GM19397 (cell line): ENCODE data around the gene ZNF777.
"Not testable (repeated sequence)": the region's sequence is repeated elsewhere in the genome, so short reads cannot be mapped to it uniquely, and the experiment has no call there.

ENCODE experiments used
- ATAC-seq: cut with Tn5 transposase; IDR thresholded peaks from one replicate; pipeline ENCODE4 v1.9.1; 2021; ENCODE audit warnings: mild to moderate bottlenecking, moderate library complexity; ENCODE audit not compliant: unreplicated experiment

The ZNF777 gene

DNA sequence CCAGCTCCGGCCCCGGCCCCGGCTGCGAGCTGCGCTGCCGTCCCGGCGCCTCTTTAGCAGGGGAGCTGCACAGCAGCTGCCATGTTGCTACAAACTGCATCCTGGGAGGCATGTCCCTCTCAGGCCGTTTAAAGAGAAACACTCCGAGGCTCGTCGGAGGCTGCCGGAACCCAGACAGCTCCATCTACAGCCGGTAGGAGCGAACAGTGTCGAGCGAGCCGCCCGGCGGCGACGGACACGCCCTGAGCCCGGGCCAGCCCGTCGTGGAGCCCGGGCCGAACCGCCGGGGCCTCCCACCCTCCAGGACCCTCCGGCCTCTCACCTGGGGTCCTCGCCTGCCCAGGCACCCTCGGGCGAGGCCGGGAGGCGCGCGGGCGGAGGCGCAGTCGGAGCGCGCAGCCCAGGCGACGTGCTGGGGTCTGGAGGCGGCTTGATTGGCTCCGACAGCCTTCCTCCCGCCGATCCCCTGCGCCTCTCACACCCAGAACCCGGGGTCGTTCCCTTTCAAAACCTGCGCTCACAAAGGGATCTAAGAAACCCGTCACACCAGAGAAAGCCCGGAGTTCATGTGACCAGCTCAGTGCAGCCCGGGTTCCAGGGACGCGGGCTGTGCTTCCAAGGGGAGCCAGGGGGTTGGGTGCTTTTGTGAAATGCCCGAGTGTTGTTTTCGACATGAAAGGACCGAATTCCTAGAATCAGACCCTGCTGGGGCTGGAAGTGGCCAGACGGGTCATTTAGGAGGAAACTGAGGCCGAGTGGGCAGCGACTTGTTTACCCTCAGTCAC lies at the start of gene ZNF777:
ZNF777 (minus strand) TSS at position 570 of the 785 bp plus-strand sequence. CDS start 5,040 bp downstream, outside the sequence.
- peak; percentile 96 for ATAC-seq

DNA sequence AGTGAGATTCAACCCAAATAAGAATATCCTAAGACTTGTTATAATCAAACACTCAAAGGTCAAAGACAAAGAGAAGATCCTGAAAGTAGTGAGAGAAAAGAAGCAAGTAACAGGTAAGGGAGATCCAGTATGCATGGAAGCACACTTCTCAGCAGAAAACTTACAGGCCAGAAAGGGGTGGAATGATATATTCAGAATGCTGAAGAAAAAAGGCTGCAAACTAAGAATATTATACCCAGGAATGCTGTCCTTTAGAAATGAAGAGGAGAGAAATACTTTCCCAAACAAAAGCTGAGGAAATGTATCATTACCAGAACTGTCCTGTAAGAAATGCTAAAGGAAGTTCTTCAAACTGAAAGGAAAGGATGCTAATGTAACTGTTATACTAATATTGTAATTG lies 49.4 kb upstream of the ZNF777 start:
- no peak for ATAC-seq

DNA sequence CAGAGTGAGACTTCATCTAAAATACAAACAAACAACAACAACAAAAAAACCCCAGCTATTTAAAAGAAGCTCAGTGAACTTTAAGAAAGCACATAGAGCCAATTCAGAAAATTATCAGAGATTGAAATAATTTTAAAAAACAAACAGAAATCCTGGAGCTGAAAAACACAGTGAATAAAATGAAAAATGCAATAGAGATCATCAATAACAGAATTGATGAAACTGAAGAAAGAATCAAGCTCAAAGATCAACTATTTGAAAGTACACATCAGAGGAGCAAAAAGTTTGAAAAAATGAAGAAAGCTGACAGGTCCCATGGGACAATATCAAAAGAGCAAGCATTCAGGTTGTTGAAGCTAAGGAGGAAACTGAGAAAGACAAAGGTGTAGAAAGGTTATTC lies 48.9 kb upstream of the ZNF777 start:
- ATAC-seq, result no peak

DNA sequence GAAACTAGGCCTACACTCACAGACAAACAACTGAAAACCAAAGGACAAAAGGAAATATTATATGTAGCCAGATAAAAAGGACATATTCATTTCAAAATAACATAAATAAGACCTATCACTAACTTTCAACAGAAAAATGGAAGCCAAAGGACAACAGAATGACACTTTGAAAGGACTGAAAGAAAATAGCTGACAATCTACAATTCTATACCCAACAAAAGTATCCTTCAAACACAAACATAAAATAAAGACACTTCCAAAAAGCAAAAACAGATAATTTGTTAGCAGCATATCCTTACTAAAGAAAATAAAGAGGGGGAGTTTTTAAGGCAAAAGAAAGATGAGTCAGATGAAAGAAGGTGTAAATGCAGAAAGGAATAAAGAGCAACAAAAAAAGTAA lies 44.7 kb upstream of the ZNF777 start:
- no peak for ATAC-seq

DNA sequence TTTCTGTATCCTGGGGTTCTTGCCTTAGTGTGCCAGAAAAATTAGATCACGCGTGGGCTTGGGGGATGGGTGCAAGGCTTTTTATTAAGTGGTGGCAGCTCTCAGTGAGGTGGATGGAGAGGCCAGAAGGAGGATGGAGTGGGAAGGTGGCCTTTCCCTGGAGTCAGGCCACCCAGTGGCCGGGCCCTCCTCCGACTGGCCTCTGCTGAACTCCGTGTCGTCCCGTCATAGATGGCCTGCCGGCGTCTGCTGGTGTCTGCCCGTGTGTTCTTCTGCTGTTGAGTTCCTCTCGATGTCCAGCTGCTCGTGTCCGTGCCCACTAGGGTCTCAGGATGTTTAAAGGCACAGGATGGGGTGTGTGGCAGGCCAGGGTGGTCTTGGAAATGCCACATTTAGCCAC lies 40.8 kb upstream of the ZNF777 start:
- no peak for ATAC-seq

DNA sequence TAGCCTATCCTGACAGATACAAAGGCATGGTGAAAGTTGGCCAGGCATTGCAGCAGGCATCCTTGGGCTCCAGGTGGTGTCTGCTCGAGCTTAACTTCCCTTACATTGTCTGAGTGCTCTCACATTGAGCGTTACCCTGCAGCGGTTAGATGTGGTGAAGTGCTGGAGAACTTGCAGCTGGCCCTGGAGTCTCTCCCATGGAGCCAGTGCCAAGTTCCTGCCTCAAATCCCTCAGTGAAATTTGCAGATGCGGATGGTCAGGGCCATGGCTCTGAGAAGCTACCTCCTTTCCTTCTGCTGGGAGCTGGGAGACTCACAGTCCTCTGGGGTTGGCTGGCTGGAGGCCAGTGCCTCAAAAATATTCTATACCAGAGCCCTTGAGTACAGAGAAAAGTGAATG lies 40.0 kb upstream of the ZNF777 start:
- no peak for ATAC-seq

DNA sequence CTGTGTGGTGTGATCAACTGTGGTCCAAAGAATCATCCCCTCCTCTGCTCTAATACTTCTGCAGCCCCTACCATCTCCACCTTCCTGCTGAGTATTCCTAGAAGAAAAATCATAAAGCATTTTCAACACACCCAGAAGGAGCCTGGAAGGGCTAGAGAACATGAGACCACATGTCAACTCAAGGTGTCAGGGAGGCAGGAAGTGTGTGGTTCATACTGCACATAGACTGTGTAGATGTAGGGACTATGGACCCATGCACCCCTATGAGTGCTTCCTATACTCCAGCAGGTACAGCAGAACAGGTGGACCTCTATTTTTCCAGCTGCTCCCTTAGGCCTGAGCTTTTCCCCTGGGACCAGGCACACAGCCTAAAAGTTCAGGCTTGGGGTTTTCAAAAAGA lies 39.3 kb upstream of the ZNF777 start:
- ATAC-seq, result no peak

DNA sequence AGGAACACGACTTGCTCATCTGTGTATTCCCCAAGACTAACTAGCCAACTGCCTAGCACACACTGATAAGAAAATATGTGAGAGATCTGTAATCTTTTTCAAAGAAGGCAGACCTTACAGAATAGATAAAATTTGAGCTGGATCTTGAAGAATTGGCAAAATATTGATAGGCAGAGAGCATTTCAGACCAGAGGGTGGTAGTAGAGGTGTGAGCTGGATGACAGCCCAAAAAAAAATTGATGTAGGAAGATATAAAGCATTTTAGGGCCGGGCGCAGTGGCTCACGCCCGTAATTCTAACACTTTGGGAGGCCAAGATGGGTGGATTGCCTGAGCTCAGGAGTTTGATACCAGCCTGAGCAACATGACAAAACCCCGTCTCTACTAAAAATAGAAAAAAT lies 37.9 kb upstream of the ZNF777 start:
- ATAC-seq, result no peak

DNA sequence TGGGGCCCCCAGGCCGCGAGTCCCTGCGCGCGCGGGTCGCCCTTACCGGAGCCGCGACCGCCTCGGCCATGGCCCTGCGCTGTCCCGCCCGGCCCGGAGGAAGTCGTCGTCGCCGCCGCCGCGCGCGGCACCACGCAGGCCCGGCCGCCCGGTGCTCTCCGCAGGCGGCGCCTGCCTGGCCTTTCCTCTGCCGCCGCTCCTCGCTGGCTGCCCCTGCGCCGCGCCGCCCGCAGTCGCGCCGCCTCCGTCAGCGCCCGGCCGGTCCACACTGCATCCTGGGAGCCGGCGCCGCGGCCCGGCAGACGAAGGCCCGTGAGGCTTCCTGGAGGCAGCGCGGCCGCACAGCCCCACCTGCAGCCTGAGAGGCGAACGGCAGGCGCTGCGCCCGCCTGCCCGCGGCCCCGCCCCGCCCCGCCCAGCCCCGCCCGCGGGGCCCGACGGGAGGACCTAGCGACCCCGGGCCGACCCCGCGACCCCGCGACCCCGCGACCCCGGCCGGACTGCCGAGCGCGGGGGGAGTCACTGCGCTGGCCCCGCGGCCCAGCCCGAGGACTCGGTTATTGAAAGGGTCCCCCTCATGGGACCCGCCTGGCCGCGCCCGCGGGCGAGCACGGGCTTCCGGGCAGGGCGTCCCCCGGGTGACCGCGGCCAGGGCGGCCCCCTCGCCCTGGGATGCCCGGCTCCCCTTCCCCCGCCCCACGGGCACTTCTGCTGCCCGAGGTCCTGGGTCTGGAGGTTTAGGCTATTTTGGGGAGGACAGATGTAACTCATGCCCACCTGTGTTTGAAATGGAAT lies 36.8 kb upstream of the ZNF777 start, which contains the start of gene ZNF746:
ZNF746 (minus strand) TSS at position 343 of the 795 bp plus-strand sequence; CDS start at position 70, 273 bp downstream.
- ATAC-seq, result peak; percentile 93

DNA sequence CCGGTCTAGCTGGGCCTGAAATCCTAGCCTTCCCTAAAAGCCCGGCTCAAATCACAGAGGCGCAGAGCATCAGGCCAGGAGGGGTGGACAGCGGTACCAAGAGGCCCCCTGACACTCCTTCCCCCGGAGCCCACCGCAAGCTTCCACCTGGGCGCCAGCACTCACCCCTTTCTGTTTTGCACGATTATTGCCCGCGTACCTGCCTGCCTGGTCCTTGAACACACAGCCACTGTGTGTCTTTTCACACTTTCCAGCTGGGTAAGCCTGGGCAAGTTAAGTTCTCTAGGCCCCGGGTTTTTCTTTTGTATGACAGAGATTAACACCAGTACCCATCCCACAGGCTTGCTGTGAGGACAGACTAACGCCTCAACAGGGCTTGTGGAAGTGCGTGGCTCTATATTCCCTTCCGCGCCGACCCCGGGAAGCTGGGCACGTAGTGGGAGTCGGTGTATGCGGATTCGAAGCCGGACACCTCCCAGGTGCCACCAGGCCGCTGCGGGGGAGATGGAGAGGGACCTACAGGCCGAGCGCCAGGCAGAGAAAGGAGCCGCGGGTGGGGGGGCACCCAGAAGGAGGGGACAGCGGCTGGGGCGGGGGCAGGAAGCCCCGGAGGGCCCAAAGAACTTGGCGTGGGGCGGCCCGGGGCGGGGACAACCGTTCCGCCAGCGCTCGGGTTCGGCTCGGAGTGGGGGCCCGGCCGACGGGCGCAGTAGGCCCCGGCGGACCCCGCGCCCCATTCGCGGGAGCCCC lies 36.0 kb upstream of the ZNF777 start:
- peak; percentile 46 for ATAC-seq

DNA sequence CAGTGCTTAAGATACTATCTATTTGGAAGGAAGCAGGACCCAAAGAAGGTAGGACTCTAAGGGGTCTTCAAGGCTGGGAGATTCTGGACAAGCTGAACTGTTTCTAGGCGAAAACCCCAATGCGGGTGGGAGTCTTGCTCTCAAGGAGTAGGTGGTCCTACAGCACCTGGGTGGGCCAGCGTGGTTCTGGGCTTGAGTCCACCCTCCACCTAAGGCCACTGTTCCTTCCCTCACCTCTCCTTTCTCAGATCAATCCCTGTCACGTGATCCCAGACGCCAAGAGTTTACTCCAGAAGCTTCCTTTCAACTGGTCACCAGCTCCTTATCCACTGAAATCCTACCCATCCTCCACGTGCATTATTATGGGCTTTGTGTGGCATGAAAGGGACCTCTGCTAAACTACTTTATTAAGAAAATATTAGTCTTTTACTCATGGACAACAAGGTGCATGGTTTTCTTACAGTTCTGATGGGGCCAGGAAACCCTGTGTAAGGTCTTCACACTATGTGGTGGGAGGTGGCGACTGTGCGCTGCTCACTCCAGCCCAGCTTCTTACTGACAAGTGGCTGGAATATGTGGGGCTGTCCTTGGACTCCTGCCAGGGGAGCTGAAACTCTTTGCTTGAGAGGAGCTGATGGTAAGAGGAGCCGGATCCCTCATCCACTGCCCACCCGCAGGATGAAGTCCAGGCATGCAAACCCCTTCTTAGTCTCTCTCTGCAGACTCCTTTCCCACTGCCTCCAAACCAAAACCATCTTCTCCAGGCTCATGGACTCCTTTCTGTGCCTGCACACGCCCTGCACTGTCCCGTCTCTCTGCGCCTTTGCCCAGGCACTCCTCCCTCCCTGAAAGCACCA lies 35.2 kb upstream of the ZNF777 start:
- no peak for ATAC-seq

DNA sequence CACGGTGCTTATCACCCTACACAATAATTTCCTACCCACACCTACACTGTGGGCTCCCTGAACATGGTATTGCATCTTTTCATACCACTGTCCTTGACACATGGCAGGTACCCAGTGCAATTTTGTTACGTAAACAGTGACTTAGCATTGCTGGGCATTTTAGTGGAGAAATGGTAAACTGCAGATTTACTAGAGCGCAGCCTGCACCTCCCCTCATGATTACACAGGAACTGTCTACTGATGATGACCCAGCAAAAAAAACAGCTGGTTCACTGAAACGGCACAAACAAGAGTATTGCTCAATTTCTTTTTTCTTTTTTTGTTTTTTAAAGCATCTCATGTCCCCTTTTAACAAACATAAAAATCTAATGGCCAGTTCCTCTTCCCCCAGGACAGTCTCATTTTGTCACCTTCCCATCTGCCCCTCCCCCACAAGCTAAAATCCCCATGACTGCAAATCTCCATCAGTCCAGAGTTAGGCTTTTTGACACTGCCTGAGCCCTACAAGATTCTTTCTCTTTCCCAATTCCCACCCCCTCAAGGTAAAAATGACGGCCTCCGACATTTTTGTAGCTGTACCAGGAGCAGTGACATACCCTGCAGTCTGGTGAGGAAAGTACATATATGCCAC lies 34.0 kb upstream of the ZNF777 start:
- ATAC-seq, result no peak

DNA sequence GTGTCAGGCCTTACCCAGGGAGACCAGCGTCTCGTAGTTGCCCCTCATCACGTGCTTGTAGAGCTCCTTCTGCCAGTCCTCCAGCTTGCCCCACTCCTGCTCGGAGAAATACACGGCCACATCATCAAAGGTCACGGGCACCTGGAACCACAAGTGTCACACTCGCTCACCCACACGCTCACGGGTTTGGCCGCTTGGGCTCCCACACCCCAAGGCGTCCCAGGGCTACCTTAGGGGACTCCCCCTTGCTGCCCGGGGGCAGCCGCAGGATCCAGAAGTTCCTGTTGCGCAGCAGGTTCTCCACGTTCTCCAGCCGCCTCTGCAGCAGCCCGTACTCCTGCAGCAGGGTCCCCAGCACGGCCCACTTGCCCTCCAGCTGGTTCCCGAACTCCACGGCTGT lies 33.1 kb upstream of the ZNF777 start:
- ATAC-seq, result not testable (repeated sequence)

DNA sequence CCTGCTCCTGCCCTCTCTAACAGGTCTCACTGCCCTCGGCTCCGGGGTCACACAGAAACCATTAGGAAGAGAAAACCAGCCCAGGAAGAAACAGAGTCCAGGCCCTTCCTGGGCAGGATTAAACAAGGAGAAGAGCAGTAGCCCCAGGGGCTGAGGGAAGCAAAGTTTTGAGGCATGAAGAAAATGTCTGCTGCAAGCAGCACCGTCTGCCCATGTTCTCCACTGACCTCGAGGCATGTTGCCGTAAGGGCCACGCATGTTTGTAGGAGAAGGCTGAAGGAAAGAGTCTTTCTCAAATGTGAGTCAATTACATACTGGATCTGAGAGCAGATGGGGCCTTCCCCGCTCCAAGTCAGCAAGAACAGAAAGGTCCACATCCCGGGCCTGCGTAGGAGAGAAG lies 32.5 kb upstream of the ZNF777 start:
- ATAC-seq, result no peak

DNA sequence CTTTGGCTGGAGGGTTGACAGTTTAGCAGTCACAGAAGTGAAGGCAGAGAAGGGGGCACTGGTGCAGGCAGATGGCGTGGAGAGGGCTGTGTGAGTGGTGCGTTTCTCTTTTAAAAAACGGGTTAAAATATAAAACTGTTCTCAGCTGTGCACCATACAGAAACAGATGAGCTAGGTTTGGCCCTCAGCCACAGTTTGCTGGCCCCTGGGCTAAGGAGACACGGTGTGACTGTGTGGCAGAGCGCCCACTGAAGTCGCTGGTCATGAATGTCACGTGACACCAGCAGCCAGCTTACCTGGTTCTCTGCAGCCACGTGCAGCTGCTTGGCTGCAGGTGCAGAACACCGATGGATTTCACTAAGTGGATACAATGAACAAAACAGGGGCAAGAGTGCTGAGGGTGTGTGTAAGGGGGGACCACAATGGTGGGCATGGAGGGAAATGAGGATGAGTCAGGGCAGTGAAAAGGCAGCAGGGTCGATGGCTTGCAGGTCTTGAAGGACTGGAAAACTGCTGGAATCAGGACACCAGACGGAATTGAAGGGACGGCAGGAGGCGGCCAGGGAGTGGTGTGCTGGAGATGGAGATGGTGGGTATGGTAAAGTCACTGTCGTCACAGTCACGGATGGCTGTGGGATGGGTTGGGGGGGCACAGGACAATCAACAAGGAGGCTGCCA lies 29.4 kb upstream of the ZNF777 start:
- no peak for ATAC-seq

DNA sequence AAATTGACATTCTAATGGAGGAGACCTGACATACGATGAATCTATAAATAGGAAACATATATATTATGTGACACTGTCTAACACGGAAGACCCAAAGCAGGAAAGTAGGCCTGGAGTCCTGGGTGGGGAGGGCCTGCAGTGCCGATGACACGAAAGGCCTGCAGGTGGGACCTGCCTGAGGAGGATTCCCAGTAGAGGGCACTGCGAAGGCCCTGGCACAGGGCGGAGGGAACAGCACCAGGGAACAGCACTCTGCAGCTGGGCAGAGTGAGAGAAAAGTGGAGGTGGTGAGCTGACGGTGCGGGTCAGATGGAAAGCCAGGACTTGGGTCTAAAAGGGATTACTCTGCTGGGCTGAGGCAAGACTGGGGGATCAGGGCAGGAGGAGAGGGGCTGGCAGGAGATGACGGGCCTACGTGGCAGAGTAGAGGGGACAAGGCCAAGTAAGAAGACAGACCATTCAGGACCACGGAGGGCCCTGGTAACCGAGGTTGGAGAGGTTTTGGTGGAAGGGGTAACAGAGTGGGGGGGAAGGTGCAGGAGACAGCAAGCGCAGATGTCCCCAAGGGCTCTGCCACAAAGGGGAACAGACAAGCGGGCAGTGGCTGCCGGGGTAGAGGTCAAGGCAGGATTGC lies 28.6 kb upstream of the ZNF777 start:
- no peak for ATAC-seq

DNA sequence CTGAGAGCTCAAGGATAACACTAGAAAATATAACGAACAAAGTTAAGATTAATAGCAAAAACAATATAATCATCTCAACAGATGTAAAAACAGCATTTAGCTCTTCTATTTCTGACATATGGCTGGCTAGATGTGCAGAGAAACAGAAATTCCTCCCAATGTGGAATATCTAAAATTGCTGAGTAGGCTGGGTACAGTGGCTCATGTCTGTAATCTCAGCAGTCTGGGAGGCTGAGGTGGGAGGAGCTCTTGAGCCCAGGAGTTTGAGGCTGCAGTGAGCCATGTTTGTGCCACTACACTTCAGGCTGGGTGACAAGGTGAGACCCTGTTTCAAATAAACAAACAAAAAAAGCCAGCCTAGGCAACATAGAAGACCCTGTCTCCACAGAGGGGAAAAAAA lies 18.7 kb upstream of the ZNF777 start:
- ATAC-seq, result no peak

DNA sequence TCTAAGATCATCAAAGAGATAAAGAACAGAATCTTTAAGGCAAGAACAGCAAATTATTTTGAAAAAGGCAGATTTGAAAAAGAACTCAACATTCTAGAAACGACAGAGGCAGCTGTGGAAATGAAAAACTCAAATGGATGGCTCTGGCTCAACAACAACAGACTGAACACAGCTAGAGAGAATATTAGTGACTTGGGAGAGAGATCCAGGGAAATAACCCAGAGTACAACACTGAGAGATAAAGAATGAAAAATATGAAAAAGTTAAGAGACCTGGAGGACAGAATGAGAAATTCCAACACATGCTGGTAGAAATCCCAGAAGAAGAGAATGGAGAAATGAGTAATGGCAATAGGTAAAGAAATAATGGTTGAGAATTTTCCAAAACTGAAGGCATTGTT lies 17.9 kb upstream of the ZNF777 start:
- ATAC-seq, result no peak
